DND-41 (cell line): ENCODE measurements around the gene FEZF1.

Source experiments
- ATAC-seq: fragments of 200-7000 bp; cut with Tn5 transposase; 3 replicates; pipeline ENCODE4 v1.9.1; 2021; ENCODE audit warnings: low read depth; ENCODE audit not compliant: insufficient read depth
- DNase-seq: peaks from one replicate; pipeline ENCODE4 v3.0.0-alpha.2; 2020
- H2AFZ ChIP-seq: 2 replicates; pipeline ENCODE4 v1.6.0; 2012; ENCODE audit warnings: low read depth, low read length
- H3K27ac ChIP-seq: 2 replicates; pipeline ENCODE4 v1.5.1; 2012; ENCODE audit warnings: low read length, inconsistent platforms
- H3K27me3 ChIP-seq: fragments of 200-600 bp; sonication (generic); 2 replicates; pipeline ENCODE4 v1.6.0; 2012; ENCODE audit warnings: low read length, mild to moderate bottlenecking, inconsistent platforms; ENCODE audit not compliant: insufficient read depth, poor library complexity
- H3K36me3 ChIP-seq: 2 replicates; pipeline ENCODE4 v1.5.1; 2012; ENCODE audit warnings: low read length, inconsistent platforms; ENCODE audit not compliant: insufficient read depth
- H3K4me1 ChIP-seq: 2 replicates; pipeline ENCODE4 v1.5.1; 2012; ENCODE audit warnings: mild to moderate bottlenecking, low read length; ENCODE audit not compliant: insufficient read depth
- H3K4me2 ChIP-seq: 2 replicates; pipeline ENCODE4 v1.6.0; 2012; ENCODE audit warnings: mild to moderate bottlenecking, moderate library complexity, low read length, inconsistent platforms; ENCODE audit not compliant: insufficient read depth
- H3K4me3 ChIP-seq, 2 experiments: fragments of 200-600 bp in 1 of 2; shearing (Covaris generic) in 1 of 2; 2 replicates each; pipeline ENCODE4 v1.5.1; 2012 to 2016; ENCODE audit warnings: inconsistent platforms in 2 of 2, low read length in 2 of 2, mild to moderate bottlenecking in 2 of 2, low read depth in 1 of 2, moderate library complexity in 1 of 2
- H3K79me2 ChIP-seq: 2 replicates; pipeline ENCODE4 v1.6.0; 2012; ENCODE audit warnings: low read length, inconsistent platforms; ENCODE audit not compliant: insufficient read depth
- H3K9ac ChIP-seq: 2 replicates; pipeline ENCODE4 v1.6.0; 2012; ENCODE audit warnings: low read depth, mild to moderate bottlenecking, inconsistent platforms, low read length, moderate library complexity
- H3K9me3 ChIP-seq: 2 replicates; pipeline ENCODE4 v1.5.1; 2012; ENCODE audit warnings: low read length, moderate library complexity, mild to moderate bottlenecking, inconsistent platforms; ENCODE audit not compliant: insufficient read depth, severe bottlenecking
- H4K20me1 ChIP-seq: 2 replicates; pipeline ENCODE4 v1.6.0; 2012; ENCODE audit warnings: low read length; ENCODE audit not compliant: insufficient read depth
- EZH2 ChIP-seq: IDR thresholded peaks from 3 replicates; pipeline ENCODE4 v1.6.1; 2012; ENCODE audit warnings: borderline replicate concordance, low read depth, mild to moderate bottlenecking, moderate library complexity, low read length, inconsistent platforms; ENCODE audit not compliant: severe bottlenecking
- TF ChIP-seq, protein P1 (sequence below): IDR thresholded peaks from 2 replicates; pipeline ENCODE4 v1.5.1; 2012; ENCODE audit warnings: borderline replicate concordance, low read length, moderate library complexity, mild to moderate bottlenecking; ENCODE audit not compliant: poor library complexity, severe bottlenecking; ENCODE audit errors: extremely low read depth

The FEZF1 gene

DNA sequence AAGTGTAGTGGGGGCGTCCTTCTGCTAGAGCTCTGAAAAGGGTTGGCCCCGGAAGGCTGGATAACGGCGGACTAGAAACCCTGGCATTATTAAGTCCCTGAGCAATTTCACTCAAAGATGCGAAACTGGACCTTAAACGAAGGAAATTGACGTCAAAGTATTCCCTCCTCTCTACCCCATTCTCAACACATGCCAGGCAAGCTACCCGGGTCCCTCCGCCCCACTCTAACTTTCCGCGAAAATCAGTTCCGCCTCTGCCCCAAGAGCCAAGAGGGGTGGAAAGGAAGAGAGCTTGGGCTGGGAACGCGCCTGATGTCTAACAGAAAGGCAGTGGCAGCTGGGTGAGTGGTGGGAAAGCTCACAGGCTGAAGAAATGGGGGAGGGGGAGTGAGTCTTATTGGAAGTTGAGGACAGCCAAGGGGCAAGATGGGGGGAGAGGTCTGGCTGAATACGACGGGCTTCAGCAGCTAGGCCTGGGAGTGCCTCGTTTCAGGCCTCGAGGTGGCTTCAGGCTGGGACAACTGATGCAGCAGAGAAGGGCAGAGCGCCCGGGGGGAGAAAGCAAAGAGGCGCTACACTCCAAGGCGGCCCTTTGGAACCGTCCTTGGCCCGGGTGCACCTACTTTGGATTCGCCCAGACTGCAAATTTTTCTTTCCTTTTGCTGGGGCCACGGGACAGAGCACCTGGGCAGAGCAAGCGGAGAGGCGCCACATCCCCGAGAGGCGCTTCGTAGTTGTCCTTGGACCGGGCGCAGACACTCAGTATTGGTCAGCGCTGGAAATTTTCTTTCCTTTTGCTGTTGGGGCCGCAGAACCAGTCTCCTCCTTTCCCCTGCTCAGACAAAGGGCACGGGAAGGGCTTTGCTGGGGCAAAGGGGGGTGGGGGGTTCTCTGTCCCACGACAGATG is 2.0 kb upstream of the FEZF1 start:
- Histone ChIP-seq H3K9ac (no peak overlapping the region), H3K4me1 (no peaks in the 10 kb centered on the region), H3K4me3 (no peak overlapping the region), H3K27ac (no peak overlapping the region), H3K36me3 (no peaks in the 10 kb centered on the region), H3K4me2 (no peak overlapping the region), H3K79me2 (no peaks in the 10 kb centered on the region), H4K20me1 (no peaks in the 10 kb centered on the region), H3K27me3 (no peaks in the 10 kb centered on the region), H2AFZ (no peak overlapping the region), H3K9me3 (peaks cover 12% of the 10 kb centered on the region)
- TF ChIP-seq, protein P1, sequence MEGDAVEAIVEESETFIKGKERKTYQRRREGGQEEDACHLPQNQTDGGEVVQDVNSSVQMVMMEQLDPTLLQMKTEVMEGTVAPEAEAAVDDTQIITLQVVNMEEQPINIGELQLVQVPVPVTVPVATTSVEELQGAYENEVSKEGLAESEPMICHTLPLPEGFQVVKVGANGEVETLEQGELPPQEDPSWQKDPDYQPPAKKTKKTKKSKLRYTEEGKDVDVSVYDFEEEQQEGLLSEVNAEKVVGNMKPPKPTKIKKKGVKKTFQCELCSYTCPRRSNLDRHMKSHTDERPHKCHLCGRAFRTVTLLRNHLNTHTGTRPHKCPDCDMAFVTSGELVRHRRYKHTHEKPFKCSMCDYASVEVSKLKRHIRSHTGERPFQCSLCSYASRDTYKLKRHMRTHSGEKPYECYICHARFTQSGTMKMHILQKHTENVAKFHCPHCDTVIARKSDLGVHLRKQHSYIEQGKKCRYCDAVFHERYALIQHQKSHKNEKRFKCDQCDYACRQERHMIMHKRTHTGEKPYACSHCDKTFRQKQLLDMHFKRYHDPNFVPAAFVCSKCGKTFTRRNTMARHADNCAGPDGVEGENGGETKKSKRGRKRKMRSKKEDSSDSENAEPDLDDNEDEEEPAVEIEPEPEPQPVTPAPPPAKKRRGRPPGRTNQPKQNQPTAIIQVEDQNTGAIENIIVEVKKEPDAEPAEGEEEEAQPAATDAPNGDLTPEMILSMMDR, result no peak
- TF ChIP-seq EZH2, result no peak
- ATAC-seq (no peak), DNase-seq (no peak)

DNA sequence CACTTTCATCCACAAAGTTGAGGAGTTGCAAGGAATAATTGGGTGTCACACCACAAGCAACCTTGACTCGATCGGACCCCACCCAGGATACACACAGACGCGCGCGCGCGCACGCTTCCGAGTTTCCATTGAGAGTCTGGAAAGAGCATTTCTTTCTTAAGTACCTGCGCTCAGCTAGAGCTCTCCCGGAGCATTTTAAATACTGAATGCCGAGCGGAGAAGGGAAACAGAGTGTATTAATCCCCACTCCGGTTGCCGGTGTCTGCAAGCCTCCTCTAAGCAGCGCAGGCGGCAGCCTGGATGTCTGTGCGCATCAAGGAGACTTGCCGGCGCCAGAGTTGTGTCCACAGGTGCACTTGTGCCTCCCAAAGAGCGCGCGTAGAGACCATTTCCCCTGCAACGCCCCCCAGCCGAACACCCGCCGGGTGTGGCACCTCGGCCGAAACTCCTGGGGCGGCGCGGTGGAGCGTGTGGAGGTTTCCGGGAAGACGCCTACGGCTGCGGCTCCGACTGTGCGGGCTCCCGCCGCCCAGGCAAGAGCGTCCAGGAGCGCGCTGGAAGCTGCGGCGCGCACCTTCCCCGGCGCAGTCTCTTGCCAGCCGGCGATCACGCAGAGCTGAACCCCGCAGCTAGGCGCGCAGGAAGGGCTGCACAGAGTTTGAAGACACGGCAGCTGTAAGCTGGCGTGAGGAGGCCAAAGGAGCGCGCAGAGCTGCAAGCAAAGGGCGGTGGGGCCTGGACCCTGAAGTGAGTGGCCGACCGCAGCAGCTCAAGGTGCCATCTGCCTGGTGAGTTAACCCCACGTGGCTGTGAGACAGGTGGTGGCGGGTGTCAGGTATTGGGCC is 1.1 kb upstream of the FEZF1 start:
- Histone ChIP-seq H3K4me3 (no peak overlapping the region), H4K20me1 (no peaks in the 10 kb centered on the region), H3K36me3 (no peaks in the 10 kb centered on the region), H3K4me2 (no peak overlapping the region), H3K9ac (no peak overlapping the region), H3K27me3 (no peaks in the 10 kb centered on the region), H3K27ac (no peak overlapping the region), H3K4me1 (no peaks in the 10 kb centered on the region), H3K9me3 (peaks cover 12% of the 10 kb centered on the region), H3K79me2 (no peaks in the 10 kb centered on the region), H2AFZ (no peak overlapping the region)
- ATAC-seq, result no peak
- TF ChIP-seq, protein P1, result no peak
- no peak for TF ChIP-seq EZH2
- no peak for DNase-seq

DNA sequence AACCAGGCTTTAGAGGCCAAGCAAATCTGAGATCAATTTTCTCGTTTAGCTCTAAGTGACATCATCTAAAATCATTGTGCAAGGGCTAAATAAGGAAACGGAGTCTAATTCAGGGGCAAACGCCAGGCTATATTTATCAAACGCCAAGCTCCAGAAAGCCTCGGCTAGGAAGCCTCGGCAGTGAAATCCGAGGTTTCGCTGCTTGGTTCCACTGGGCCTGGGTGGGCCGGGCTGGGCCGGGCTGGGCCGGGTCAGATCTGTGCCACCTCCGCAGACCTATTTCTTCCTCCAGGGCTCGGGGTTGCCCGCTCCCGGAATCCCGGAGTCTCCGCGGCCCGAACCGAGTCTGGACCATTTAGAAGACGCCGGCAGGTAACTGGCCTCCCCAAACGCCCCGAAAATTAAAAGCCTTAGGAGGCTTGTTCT is 459 bp upstream of the FEZF1 start:
- H3K4me2 ChIP-seq, result no peak overlapping the region
- no peaks in the 10 kb centered on the region for H3K4me1 ChIP-seq
- H3K36me3 ChIP-seq, result no peaks in the 10 kb centered on the region
- no peaks in the 10 kb centered on the region for H3K79me2 ChIP-seq
- no peak overlapping the region for H3K27ac ChIP-seq
- DNase-seq (no peak), ATAC-seq (no peak)
- TF ChIP-seq, protein P1, result no peak
- no peak for TF ChIP-seq EZH2
- H2AFZ ChIP-seq, result no peak overlapping the region
- H3K27me3 ChIP-seq, result no peaks in the 10 kb centered on the region
- no peak overlapping the region for H3K4me3 ChIP-seq
- H3K9me3 ChIP-seq, result peaks cover 12% of the 10 kb centered on the region
- H4K20me1 ChIP-seq, result no peaks in the 10 kb centered on the region
- H3K9ac ChIP-seq, result no peak overlapping the region
